Measurements from ENCODE around the gene RHBDD1.
"Not testable (repeated sequence)": the region's sequence is repeated elsewhere in the genome, so short reads cannot be mapped to it uniquely, and the experiment has no call there.

Gene RHBDD1

GRCh38 chr2:226839951-226840350 lies 4.1 kb downstream of the RHBDD1 start:
- Histone ChIP-seq H3K9me3 (ENCODE audit: control insufficient read depth in 1 of 2, low read length in 2 of 2) (no peaks in the 10 kb centered on the region), H3K4me3 (ENCODE audit: low read depth in 1 of 2, low read length in 2 of 2) (no peak overlapping the region), H3K27me3 (ENCODE audit: control insufficient read depth in 1 of 2, insufficient read depth in 2 of 2, low read length in 2 of 2) (no peaks in the 10 kb centered on the region), H3K9ac (ENCODE audit: low read depth in 1 of 2, low read length in 2 of 2) (no peak overlapping the region), H3K27ac (ENCODE audit: low read depth, low read length) (no peak overlapping the region), H3K4me1 (ENCODE audit: control insufficient read depth in 1 of 2, insufficient read depth in 2 of 2, low read length in 2 of 2) (peaks cover 19 to 27% of the 10 kb centered on the region in 2 donors), H3K36me3 (ENCODE audit: control insufficient read depth in 1 of 2, insufficient read depth in 2 of 2, low read length in 2 of 2) (peaks cover 4 to 9% of the 10 kb centered on the region in 2 donors)

GRCh38 chr2:226843001-226843400 lies 7.1 kb downstream of the RHBDD1 start:
- H3K4me1 ChIP-seq (ENCODE audit: control insufficient read depth in 1 of 2, insufficient read depth in 2 of 2, low read length in 2 of 2): peaks cover 3 to 26% of the 10 kb centered on the region in 2 donors
- not testable (repeated sequence) for H3K9ac ChIP-seq (ENCODE audit: low read depth in 1 of 2, low read length in 2 of 2); H3K27ac ChIP-seq (ENCODE audit: low read depth, low read length); H3K36me3 ChIP-seq (ENCODE audit: control insufficient read depth in 1 of 2, insufficient read depth in 2 of 2, low read length in 2 of 2); H3K27me3 ChIP-seq (ENCODE audit: control insufficient read depth in 1 of 2, insufficient read depth in 2 of 2, low read length in 2 of 2); H3K4me3 ChIP-seq (ENCODE audit: low read depth in 1 of 2, low read length in 2 of 2); H3K9me3 ChIP-seq (ENCODE audit: control insufficient read depth in 1 of 2, low read length in 2 of 2)

GRCh38 chr2:226845386-226846116 lies 9.7 kb downstream of the RHBDD1 start:
- no peaks in the 10 kb centered on the region for H3K9me3 ChIP-seq (ENCODE audit: control insufficient read depth in 1 of 2, low read length in 2 of 2)
- H3K27me3 ChIP-seq (ENCODE audit: control insufficient read depth in 1 of 2, insufficient read depth in 2 of 2, low read length in 2 of 2): no peaks in the 10 kb centered on the region
- no peak overlapping the region for H3K27ac ChIP-seq (ENCODE audit: low read depth, low read length)
- H3K36me3 ChIP-seq (ENCODE audit: control insufficient read depth in 1 of 2, insufficient read depth in 2 of 2, low read length in 2 of 2): peaks cover 4 to 10% of the 10 kb centered on the region in 2 donors
- no peak overlapping the region for H3K4me3 ChIP-seq (ENCODE audit: low read depth in 1 of 2, low read length in 2 of 2)
- no peak overlapping the region for H3K9ac ChIP-seq (ENCODE audit: low read depth in 1 of 2, low read length in 2 of 2)
- peaks cover 3 to 12% of the 10 kb centered on the region in 2 donors for H3K4me1 ChIP-seq (ENCODE audit: control insufficient read depth in 1 of 2, insufficient read depth in 2 of 2, low read length in 2 of 2)

GRCh38 chr2:226847090-226847489 lies 11.2 kb downstream of the RHBDD1 start:
- Histone ChIP-seq H3K9me3 (ENCODE audit: control insufficient read depth in 1 of 2, low read length in 2 of 2) (no peaks in the 10 kb centered on the region), H3K27ac (ENCODE audit: low read depth, low read length) (no peak overlapping the region), H3K27me3 (ENCODE audit: control insufficient read depth in 1 of 2, insufficient read depth in 2 of 2, low read length in 2 of 2) (no peaks in the 10 kb centered on the region), H3K4me3 (ENCODE audit: low read depth in 1 of 2, low read length in 2 of 2) (no peak overlapping the region), H3K9ac (ENCODE audit: low read depth in 1 of 2, low read length in 2 of 2) (no peak overlapping the region), H3K4me1 (ENCODE audit: control insufficient read depth in 1 of 2, insufficient read depth in 2 of 2, low read length in 2 of 2) (peaks cover 3 to 11% of the 10 kb centered on the region in 2 donors), H3K36me3 (ENCODE audit: control insufficient read depth in 1 of 2, insufficient read depth in 2 of 2, low read length in 2 of 2) (peaks cover 4 to 6% of the 10 kb centered on the region in 2 donors)

- Histone ChIP-seq H3K36me3 (ENCODE audit: control insufficient read depth in 1 of 2, insufficient read depth in 2 of 2, low read length in 2 of 2) (peaks cover 4 to 6% of the 10 kb centered on the region in 2 donors), H3K4me1 (ENCODE audit: control insufficient read depth in 1 of 2, insufficient read depth in 2 of 2, low read length in 2 of 2) (peaks cover 3 to 11% of the 10 kb centered on the region in 2 donors)
These were observed 11.7 kb downstream of the RHBDD1 start for GRCh38 chr2:226847511-226847910.

GRCh38 chr2:226849349-226849748 lies 13.5 kb downstream of the RHBDD1 start:
- no peak overlapping the region for H3K27ac ChIP-seq (ENCODE audit: low read depth, low read length)
- H3K9ac ChIP-seq (ENCODE audit: low read depth in 1 of 2, low read length in 2 of 2): no peak overlapping the region
- H3K9me3 ChIP-seq (ENCODE audit: control insufficient read depth in 1 of 2, low read length in 2 of 2): no peaks in the 10 kb centered on the region
- H3K4me1 ChIP-seq (ENCODE audit: control insufficient read depth in 1 of 2, insufficient read depth in 2 of 2, low read length in 2 of 2): peaks cover 3 to 11% of the 10 kb centered on the region in 2 donors
- peaks cover 3 to 4% of the 10 kb centered on the region in 2 donors for H3K36me3 ChIP-seq (ENCODE audit: control insufficient read depth in 1 of 2, insufficient read depth in 2 of 2, low read length in 2 of 2)
- H3K4me3 ChIP-seq (ENCODE audit: low read depth in 1 of 2, low read length in 2 of 2): no peak overlapping the region
- H3K27me3 ChIP-seq (ENCODE audit: control insufficient read depth in 1 of 2, insufficient read depth in 2 of 2, low read length in 2 of 2): no peaks in the 10 kb centered on the region

More at GRCh38 chr2:226847511-226847910, 11.7 kb downstream of the RHBDD1 start:
- no peak overlapping the region for H3K27ac ChIP-seq (ENCODE audit: low read depth, low read length)
- H3K4me3 ChIP-seq (ENCODE audit: low read depth in 1 of 2, low read length in 2 of 2): no peak overlapping the region
- H3K9ac ChIP-seq (ENCODE audit: low read depth in 1 of 2, low read length in 2 of 2): no peak overlapping the region
- H3K27me3 ChIP-seq (ENCODE audit: control insufficient read depth in 1 of 2, insufficient read depth in 2 of 2, low read length in 2 of 2): no peaks in the 10 kb centered on the region
- no peaks in the 10 kb centered on the region for H3K9me3 ChIP-seq (ENCODE audit: control insufficient read depth in 1 of 2, low read length in 2 of 2)

- no peak overlapping the region for H3K9ac ChIP-seq (ENCODE audit: low read depth in 1 of 2, low read length in 2 of 2)
- no peaks in the 10 kb centered on the region for H3K27me3 ChIP-seq (ENCODE audit: control insufficient read depth in 1 of 2, insufficient read depth in 2 of 2, low read length in 2 of 2)
- no peak overlapping the region for H3K4me3 ChIP-seq (ENCODE audit: low read depth in 1 of 2, low read length in 2 of 2)
- no peaks in the 10 kb centered on the region for H3K9me3 ChIP-seq (ENCODE audit: control insufficient read depth in 1 of 2, low read length in 2 of 2)
- no peak overlapping the region for H3K27ac ChIP-seq (ENCODE audit: low read depth, low read length)
- H3K4me1 ChIP-seq (ENCODE audit: control insufficient read depth in 1 of 2, insufficient read depth in 2 of 2, low read length in 2 of 2): peaks cover 3 to 11% of the 10 kb centered on the region in 2 donors
- H3K36me3 ChIP-seq (ENCODE audit: control insufficient read depth in 1 of 2, insufficient read depth in 2 of 2, low read length in 2 of 2): peaks cover 3 to 4% of the 10 kb centered on the region in 2 donors
These were observed 14.2 kb downstream of the RHBDD1 start for GRCh38 chr2:226850024-226850423.

- Histone ChIP-seq H3K36me3 (ENCODE audit: control insufficient read depth in 1 of 2, insufficient read depth in 2 of 2, low read length in 2 of 2) (no peaks in the 10 kb centered on the region), H3K9ac (ENCODE audit: low read depth in 1 of 2, low read length in 2 of 2) (no peak overlapping the region), H3K27ac (ENCODE audit: low read depth, low read length) (no peak overlapping the region), H3K4me1 (ENCODE audit: control insufficient read depth in 1 of 2, insufficient read depth in 2 of 2, low read length in 2 of 2) (no peaks in the 10 kb centered on the region), H3K4me3 (ENCODE audit: low read depth in 1 of 2, low read length in 2 of 2) (no peak overlapping the region), H3K27me3 (ENCODE audit: control insufficient read depth in 1 of 2, insufficient read depth in 2 of 2, low read length in 2 of 2) (no peaks in the 10 kb centered on the region), H3K9me3 (ENCODE audit: control insufficient read depth in 1 of 2, low read length in 2 of 2) (no peaks in the 10 kb centered on the region)
These were observed 19.9 kb downstream of the RHBDD1 start for GRCh38 chr2:226855787-226856186.

GRCh38 chr2:226860087-226860486 lies 24.2 kb downstream of the RHBDD1 start:
- no peaks in the 10 kb centered on the region for H3K9me3 ChIP-seq (ENCODE audit: control insufficient read depth in 1 of 2, low read length in 2 of 2)

GRCh38 chr2:226862623-226863022 lies 26.8 kb downstream of the RHBDD1 start:
- Histone ChIP-seq H3K36me3 (ENCODE audit: control insufficient read depth in 1 of 2, insufficient read depth in 2 of 2, low read length in 2 of 2) (peaks cover 8 to 22% of the 10 kb centered on the region in 2 donors), H3K9ac (ENCODE audit: low read depth in 1 of 2, low read length in 2 of 2) (no peak overlapping the region), H3K4me1 (ENCODE audit: control insufficient read depth in 1 of 2, insufficient read depth in 2 of 2, low read length in 2 of 2) (no peaks in the 10 kb centered on the region), H3K27ac (ENCODE audit: low read depth, low read length) (no peak overlapping the region), H3K4me3 (ENCODE audit: low read depth in 1 of 2, low read length in 2 of 2) (no peak overlapping the region), H3K9me3 (ENCODE audit: control insufficient read depth in 1 of 2, low read length in 2 of 2) (no peaks in the 10 kb centered on the region), H3K27me3 (ENCODE audit: control insufficient read depth in 1 of 2, insufficient read depth in 2 of 2, low read length in 2 of 2) (no peaks in the 10 kb centered on the region)

More at GRCh38 chr2:226860087-226860486, 24.2 kb downstream of the RHBDD1 start:
- Histone ChIP-seq H3K27ac (ENCODE audit: low read depth, low read length) (no peak overlapping the region), H3K9ac (ENCODE audit: low read depth in 1 of 2, low read length in 2 of 2) (no peak overlapping the region), H3K4me1 (ENCODE audit: control insufficient read depth in 1 of 2, insufficient read depth in 2 of 2, low read length in 2 of 2) (no peaks in the 10 kb centered on the region), H3K36me3 (ENCODE audit: control insufficient read depth in 1 of 2, insufficient read depth in 2 of 2, low read length in 2 of 2) (peaks cover 0 to 8% of the 10 kb centered on the region in 2 donors), H3K27me3 (ENCODE audit: control insufficient read depth in 1 of 2, insufficient read depth in 2 of 2, low read length in 2 of 2) (no peaks in the 10 kb centered on the region), H3K4me3 (ENCODE audit: low read depth in 1 of 2, low read length in 2 of 2) (no peak overlapping the region)
